CD1c-positive myeloid dendritic cell (primary cell): ENCODE results near the gene UBE3D.

Experiments
- DNase-seq: peaks from one replicate; pipeline ENCODE4 v3.0.0-alpha.2; 2016; ENCODE audit errors: extremely low spot score

UBE3D gene, protein sequence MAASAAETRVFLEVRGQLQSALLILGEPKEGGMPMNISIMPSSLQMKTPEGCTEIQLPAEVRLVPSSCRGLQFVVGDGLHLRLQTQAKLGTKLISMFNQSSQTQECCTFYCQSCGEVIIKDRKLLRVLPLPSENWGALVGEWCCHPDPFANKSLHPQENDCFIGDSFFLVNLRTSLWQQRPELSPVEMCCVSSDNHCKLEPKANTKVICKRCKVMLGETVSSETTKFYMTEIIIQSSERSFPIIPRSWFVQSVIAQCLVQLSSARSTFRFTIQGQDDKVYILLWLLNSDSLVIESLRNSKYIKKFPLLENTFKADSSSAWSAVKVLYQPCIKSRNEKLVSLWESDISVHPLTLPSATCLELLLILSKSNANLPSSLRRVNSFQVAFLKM

DNA sequence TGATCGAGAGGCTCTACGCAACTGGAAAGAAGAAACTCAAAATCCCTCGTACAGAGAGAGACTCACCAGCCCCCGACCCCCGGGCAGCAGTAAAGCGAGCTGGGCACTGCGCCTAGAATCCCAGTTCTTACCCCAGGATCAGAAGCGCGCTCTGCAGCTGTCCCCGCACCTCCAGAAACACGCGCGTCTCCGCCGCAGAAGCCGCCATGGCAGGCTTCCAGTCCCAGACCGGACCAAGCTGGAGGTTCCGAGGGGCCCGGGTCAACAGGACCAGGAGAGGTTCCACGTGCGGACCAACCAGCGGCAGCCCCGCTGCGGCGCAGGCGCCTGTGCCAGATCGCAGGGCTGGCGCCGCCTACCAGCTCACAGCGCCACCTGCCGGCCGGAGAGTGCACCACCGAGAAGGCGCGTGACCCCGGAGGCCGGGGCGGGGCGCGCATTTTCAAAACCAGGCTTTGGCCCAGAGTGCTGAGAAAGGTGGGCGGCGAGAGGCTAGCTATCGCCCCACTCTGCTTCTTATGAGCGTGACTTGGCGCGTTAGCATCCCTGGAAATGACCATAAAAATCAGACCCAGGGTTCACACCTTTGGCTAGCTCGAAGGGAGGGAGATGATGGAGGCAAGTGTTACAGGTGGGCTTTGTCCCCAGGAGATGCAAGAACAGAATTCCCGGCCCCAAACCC is at the start of gene UBE3D:
Gene UBE3D (minus strand): TSS at position 331 of the 682 bp plus-strand sequence. CDS start 123 bp downstream, at position 208.
- peak; percentile 96 for DNase-seq

DNA sequence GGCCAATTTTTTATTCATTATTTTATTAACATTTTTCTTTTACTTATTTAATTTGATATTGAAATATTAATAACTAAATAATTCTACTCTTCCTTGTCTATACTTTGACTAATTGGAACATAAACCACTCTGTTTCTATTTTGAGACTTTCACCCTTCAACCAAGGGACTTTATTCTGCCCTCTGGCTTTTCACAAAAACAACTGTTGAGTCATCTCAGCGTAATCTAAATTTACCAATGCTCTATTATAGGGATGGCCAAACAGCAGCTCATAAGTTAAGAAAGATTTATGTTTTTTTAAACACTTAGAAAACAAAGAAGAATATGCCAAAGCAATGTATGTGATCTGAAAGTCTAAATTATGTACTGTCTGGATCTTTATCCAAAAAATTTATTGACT is 48.5 kb upstream of the UBE3D start:
- no peak for DNase-seq

DNA sequence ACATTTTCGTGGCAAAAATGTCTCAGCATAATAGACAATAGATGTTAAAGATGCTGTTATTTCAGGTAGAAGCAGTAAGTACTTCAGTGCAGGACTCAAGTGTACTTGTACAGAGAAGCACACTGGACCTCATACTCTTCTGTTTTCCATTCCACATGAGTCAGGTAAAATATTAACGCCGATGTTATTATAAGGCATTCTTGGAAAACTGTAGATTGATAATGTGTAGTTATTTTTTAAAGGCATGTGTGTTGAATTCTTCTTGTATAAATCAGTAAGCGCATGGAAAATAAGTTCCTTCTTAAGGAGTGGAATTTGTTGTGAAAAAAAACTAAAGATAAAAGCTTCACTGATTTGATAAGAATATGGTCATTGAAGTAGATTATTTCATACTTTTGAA is 47.6 kb upstream of the UBE3D start:
- DNase-seq, result no peak

DNA sequence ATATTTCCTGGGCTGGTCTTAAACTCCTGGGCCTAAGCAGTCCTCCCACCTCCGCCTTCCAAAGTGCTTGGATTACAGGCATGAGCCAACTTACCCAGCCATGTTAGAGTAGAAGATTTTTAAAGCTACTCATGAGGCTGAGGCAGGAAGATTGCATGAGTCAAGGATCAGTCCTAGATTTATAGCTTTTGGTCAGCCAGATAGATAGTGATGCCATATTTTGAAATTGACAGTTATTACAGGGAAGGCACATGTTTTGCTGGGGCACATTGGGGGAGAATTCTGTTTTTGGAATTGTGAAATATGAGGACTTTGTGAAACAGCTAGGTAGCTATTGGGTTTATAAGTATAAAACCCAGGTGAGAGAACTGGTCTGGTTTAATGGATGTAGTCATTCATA is 42.7 kb upstream of the UBE3D start:
- no peak for DNase-seq

DNA sequence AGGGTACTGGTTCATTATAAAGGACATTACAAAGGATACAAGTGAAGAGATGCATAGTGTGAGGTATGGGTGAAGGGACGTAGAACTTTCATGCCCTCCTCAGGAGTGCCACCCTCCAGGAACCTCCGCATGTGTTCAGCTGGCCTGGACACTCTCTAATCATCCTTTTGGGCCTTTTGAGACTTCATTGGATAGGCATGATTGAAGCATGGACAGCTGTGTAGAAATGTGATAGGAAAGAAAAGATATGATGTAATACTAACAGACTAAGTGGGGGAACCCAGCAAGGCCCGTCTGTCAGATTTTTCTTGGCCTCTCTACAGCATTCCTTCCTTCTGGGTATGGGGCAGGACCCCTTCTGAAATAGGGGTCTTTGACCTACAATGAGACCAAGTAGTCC is 32.9 kb upstream of the UBE3D start:
- no peak for DNase-seq

DNA sequence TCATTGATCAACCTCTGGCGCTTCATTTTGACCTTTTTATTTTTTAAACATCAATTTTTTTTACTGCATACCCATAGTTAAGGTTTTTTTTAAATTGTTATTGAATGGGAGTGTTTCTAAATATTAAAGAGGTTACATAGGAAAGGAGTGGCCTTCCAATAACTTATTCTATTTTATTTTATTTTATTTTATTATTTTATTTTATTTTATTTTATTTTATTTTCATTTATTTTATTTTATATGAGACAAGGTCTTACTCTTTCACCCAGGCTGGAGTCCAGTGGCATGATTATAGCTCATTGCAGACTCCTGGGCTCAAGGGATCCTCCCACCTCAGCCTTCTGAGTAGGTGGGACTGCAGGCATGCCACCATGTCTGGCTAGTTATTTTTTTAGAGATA is 32.0 kb upstream of the UBE3D start:
- DNase-seq, result no peak

DNA sequence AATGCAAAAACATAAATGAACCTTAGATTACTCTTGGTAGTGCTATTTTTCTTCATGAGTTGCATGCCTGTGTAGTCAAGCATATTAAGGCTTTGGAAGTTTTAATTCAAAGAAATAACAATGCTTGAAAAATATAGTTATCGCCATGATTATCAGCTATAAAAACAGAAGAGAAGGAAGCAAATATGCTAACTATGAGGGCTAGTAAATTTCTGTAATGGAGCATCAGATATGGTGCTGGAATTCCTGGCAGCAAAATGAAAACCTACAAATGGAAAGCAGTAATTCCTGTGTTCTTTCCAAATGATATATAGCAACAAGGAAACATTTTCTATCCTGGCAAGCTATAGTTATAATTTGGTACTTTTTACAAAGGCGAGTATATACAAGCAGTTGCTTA is 31.6 kb upstream of the UBE3D start:
- DNase-seq, result no peak

DNA sequence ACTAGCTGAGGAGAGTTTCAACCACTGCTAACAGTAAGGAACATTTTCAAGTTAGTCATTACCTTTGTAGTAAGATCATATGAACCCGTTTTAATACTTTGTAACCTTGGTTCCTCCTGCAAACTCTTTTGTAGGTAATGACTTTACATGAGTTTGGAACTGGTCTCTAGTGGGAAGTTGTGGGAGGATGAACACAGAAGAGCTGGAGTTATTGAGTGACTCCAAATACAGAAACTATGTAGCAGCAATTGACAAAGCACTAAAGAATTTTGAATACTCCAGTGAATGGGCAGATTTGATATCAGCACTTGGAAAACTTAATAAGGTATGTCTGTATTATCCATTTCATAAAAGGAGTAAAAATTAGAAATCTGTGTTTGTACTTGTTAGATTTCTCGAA is 31.1 kb upstream of the UBE3D start:
- no peak for DNase-seq

DNA sequence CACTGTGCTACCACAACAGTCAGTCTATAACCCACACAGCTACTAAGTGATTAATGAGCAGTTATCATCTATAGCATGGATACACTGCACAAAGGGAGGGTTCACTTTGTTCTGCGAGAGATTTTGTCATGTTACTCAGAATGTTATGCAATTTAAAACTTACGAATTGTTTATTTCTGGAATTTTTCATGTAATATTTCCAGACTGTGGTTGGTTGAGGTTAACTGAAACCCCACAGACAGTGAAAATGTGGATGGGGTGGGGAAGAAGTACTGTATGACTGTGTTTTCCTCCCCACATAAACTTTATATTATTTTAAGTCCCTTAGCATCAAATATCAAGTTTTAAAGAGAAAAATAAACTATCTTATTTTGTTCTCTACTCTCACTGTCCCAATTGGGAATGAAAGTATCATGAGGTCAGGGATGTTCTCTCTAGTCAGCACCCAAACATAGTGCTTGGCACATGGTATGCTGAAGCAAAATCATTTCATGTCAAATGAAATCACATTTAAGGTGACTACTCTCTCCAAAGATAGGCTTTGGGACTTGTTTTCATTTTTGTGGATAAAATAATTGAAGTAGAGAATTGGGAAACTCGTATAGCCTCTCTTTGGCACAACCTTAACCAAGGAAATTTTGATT is 27.2 kb upstream of the UBE3D start:
- no peak for DNase-seq

DNA sequence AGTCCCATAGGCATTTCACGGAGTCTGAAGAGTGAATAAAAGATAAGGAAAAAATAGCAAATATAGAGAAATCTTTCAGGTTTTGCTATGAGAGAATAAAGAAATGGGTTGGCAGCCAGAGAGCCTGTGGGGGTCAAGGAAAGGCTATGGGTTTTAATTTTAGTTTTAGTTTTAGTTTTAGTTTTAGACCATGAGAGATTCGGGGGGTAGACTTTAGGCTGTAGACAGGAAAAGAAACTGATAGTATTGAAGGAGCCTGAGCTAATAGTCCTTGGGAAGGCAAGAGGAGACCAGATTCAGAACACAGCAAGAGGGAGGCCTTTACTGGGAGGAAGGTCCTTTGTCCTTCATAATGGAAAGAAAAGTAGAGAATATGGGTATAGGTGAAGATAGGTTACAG is 21.1 kb upstream of the UBE3D start:
- no peak for DNase-seq

DNA sequence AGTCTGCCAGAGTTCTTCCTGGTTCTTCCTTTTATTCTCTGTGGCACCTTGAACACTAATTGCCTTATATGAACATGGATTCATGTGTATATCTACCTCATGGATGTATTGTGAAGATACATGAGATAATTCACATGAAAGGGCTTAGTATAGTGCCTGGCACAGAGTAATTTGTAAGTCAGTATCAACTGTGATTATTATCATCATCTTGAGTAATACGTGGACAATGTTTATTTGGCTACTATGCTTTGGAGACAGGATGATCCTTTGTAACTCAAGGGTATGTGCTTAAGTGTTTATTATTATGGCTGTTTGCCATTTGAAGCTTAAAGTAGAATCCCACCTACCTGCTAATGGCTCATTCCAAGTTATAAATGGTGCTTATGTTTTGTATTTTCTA is 17.8 kb upstream of the UBE3D start:
- no peak for DNase-seq

DNA sequence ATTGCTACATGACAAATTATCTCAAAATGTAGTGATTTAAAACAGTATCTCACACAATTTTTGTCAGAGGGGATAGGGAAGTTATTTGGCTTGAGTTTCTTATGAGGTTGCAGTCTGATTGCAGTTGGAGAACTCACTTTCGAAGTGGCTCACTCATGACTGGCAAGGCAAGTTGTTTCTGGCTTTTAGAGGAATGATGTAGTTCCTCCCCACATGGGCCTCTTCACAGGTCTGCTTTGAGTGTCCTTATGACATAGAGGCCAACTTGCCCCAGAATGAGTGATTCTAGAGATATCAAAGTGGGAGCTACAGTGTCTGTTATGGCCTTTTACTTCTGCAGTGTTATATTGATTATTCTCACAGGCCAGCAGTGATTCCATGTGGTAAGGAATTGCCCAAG is 8.0 kb upstream of the UBE3D start:
- peak; percentile 55 for DNase-seq

DNA sequence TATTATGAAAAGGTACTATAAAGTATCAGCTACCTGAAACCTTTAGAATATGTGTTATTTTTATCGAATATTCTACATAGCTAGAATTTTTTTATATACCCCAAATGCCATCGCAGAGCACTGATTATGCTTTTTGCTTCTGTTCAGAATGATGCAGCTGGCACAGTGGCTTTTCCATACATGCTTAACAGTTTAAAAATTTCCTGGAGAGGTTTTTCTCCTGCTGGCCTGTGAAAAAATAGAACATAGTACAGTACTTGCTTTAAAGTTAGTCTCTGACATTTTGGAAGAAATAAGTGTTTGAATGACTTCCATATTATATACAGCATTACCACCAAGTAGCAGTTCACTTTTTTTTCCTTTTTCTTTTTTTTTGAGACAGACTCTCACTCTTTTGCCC is 7.1 kb upstream of the UBE3D start:
- no peak for DNase-seq

DNA sequence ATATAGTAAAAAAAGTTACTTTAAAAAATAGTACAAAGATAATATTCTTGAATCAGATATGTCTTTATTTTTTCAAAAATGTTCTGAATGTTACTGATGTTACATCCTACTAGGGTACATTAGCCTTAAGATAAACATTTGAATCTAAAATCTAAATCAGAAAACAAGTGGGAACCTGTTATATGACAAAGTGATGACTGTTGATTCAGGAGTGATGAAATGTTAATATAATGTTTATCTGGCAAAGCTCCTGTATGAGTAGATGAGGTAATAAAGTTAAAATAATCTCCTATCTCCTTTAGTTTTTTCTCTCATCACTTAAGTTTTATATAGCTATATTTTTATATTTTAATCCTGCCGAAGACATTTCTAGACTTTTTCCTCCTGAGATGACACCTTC is 6.1 kb upstream of the UBE3D start:
- no peak for DNase-seq

DNA sequence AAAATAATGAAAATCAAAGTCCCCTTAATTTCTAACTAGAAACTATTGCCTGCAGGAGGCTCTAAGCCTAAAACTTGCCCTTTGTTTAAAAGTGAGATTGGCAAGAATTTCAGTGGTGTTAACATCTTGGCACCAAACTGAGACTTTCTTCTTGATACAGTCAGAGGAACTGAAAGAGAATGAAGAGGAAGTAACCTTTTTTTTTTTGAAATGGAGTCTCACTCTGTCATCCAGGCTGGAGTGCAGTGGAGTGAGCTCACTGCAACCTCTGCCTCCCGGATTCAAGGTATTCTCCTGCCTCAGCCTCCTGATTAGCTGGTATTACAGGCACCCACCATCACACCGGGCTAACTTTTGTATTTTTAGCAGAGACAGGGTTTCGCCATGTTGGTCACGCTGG is 5.4 kb upstream of the UBE3D start:
- peak; percentile 80 for DNase-seq

DNA sequence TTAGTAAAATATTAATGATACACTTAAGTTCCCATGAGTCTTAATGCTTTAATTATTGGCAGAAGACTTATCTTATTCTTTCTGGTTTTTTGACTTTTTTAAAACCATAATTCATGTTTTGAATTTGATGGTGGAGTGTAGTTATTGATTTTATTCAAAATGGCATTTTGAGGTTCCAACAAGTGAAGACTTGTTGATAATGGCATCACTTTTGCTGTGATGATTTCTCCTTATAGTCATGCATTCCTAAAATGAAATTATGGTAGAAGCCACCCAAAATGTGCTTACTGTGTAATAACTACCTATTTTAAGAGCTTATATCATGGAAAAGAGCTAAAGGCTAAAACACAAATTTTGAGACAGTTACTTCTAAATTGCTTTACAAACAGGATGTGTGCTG is 4.0 kb upstream of the UBE3D start:
- no peak for DNase-seq

DNA sequence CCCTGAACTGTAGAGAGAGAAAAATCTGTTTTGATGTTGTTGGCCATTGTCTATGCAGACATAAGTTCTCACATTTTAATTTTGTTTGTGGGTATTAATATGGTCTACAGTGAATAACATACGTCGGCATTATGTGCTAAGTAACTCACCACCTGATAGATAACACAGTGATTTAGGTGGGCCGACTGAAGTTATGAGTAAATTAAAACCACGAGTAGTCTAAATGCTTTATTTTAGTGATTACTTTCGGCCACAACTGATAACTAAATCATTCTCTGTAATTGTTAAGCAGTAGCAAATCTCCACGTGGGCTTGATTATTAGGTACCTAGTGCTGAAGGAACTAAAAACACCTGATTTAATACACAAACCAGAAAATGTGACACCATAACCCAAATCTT is 3.0 kb upstream of the UBE3D start:
- DNase-seq, result no peak

DNA sequence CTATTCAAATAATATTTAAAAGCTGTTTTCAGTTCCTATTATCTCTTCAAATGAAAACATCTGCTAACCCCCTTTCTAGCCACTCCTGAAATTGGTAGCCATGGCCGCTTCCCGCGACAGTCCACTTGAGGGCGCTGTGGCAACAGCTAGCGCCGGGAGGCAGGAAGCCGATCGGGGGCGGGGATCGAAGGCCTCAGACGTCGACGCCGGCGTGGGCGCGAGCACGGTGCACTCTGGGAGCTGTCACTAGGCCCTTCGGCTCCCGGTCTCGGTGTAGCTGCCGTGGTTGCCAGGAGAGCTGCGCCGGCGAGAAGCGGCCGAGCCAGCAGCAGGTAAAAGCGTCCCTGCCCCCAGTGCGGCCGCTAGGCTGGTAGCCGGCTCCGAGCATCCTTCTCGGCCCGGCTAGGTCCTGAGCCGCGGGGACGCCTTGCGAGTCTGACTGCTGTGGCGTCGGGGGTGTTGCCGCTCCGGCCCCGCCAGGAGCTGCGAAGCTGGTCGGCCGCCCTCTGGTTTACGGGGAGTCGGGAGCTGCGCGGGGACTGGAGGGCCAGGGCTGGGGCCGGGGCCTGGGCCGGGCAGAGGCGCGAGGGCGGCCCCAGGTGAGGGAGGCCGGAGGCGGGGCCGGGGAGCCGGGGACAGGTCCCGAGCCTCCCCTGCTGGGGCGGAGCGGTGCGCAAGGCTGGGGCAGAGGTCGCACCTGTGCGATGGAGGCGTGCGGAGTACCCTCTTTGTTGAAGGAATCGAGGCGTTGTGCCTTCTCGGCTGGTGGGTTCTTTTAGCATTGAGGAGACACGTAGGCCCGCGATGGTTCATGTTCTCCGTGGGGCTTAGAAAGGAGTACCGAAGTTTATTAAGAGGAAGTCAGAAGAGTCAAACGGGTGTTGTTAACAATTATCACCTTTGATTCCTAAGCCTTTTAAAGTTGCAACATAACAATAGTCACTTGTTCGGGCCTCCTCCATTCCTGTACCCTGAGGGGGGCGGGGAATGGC is 2.1 kb upstream of the UBE3D start, which contains the start of gene DOP1A:
Gene DOP1A (plus strand): TSS at position 224 of the 992 bp plus-strand sequence. CDS start 29,307 bp downstream, outside the sequence.
- peak; percentile 99 for DNase-seq

DNA sequence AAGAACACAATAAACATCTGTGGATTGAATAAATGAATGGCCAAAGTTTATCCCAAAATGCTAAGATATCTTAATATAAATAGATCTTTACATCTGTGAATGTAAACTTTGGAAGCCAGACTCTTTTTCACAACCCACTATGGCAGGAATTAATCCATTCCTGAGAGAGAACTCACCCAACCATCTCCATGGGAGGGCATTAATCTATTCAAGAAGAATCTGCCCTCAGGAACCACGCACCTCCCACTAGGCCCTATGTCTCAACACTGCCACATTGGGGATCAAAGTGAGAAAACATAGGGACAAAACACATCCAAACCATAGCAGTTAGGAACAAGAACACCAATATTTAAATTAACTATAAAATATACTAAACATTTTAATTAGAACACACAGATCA is 3.4 kb downstream of the UBE3D start:
- DNase-seq, result no peak

DNA sequence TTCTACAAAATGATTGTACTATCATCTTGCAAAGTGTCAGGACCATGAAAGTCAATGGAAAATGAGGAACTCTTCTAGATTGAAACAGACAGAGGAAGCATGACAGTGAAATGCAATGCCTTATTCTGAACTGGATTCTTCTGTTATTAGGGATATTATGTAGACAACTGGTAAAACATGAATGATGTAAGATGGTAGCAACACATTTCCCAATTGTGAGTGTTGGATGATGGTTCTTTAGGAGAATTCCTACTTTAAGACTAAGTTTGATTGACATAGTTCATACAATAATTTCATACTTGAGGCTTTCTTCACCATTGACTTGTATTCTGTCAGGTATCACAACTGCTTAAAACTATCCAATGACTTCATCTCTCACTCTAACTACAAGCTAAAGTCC is 4.5 kb downstream of the UBE3D start:
- no peak for DNase-seq

DNA sequence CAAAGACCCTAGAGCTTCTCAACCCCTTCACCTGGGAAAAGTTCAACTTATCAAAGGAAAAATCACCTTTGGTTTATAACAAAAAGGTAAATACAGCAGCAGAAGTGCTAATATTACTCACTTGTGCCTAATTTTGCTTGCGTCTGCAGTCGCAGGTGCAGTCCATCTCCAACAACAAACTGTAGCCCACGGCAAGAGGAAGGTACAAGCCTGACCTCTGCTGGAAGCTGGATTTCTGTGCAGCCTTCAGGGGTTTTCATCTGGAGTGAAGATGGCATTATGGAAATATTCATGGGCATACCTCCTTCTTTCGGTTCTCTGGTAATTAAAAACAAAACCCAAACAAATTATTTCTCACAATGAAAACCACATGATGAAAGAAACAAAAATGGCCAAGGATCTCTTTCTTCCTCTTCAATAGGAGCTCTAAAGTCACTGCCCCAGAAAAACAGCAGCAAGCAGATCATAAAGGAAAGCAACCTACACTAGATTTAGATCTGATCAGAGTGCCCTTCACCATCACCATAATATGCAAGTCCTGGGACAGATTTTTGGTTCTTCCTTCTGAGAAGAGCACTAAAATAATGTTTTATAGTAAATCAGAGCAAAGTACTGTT is 7.8 kb downstream of the UBE3D start:
- peak; percentile 15 for DNase-seq
